K562 (cell line): ENCODE measurements around the gene SYNE1. TPM values are rescaled to one million over a fixed set of nuclear protein-coding genes. Genes with fewer than 3 reads are reported as not detected.

Experiments
- ATAC-seq: fragments of 200-7000 bp; cut with Tn5 transposase; 3 replicates; pipeline ENCODE4 v1.9.1; 2020; ENCODE audit warnings: moderate library complexity
- BruUV-seq: library from RNA; stranded (reverse); fragments of 400-500 nt; replicated peaks from 2 replicates; lab custom pipeline; 2021; lab: Mats Ljungman, UMichigan
- CTCF ChIA-PET: fragments of 300-600 bp; formaldehyde crosslinking; extraction: SDS; loops from one replicate; lab custom pipeline; 2021; ENCODE audit warnings: low intra/inter-chr PET ratio; lab: Yijun Ruan, JAX
- POLR2A ChIA-PET: fragments of 300-600, 350-650 bp; sonication (Branson Sonifier 250); formaldehyde crosslinking; extraction: SDS; loops from one replicate; lab custom pipeline; 2021; ENCODE audit warnings: antibody characterized with exemption, inconsistent platforms; lab: Yijun Ruan, JAX
- DNase-seq, 4 experiments: peaks; one replicate each; pipeline versions ENCODE4 v3.0.0 to v3.0.0-alpha.2; 2011 to 2018; ENCODE audit warnings: low spot score in 3 of 4, mixed read lengths in 3 of 4; ENCODE audit errors: extremely low read depth in 1 of 4
- FAIRE-seq: peaks from 2 replicates; lab custom pipeline; 2011; peaks lifted over from hg19 to GRCh38; lab: Jason Lieb, UNC
- H2AFZ ChIP-seq: 2 replicates; pipeline ENCODE4 v1.6.0; 2011; ENCODE audit warnings: low read depth, low read length, control low read depth, inconsistent platforms
- H3K27ac ChIP-seq: fragments of 200-600 bp; 3 replicates; pipeline ENCODE4 v1.8.0; 2011; ENCODE audit warnings: low read depth, mild to moderate bottlenecking, control low read depth, inconsistent platforms, low read length, moderate library complexity, mixed read lengths; ENCODE audit errors: extremely low read depth
- H3K27me3 ChIP-seq, 2 experiments: fragments of 300-600 bp in 1 of 2; 2 replicates in 1 of 2; 3 replicates in 1 of 2; pipeline versions ENCODE4 v1.6.0 to v1.8.0; 2011; ENCODE audit warnings: inconsistent platforms in 2 of 2, low read length in 2 of 2, mild to moderate bottlenecking in 1 of 2, mixed read lengths in 1 of 2, moderate library complexity in 1 of 2; ENCODE audit not compliant: control insufficient read depth in 2 of 2, insufficient read depth in 2 of 2
- H3K36me3 ChIP-seq: fragments of 300-600 bp; 3 replicates; pipeline ENCODE4 v1.8.0; 2011; ENCODE audit warnings: mild to moderate bottlenecking, low read length, inconsistent platforms; ENCODE audit not compliant: control insufficient read depth, insufficient read depth
- H3K4me1 ChIP-seq, 2 experiments: fragments of 200-600 bp in 1 of 2; replicated peaks in 1 of 2; 2 replicates in 1 of 2; 3 replicates in 1 of 2; pipeline versions ENCODE4 v1.5.1 to v1.8.0; 2011; ENCODE audit warnings: inconsistent platforms in 2 of 2, low read length in 2 of 2, mild to moderate bottlenecking in 1 of 2, mixed read lengths in 1 of 2, moderate library complexity in 1 of 2; ENCODE audit not compliant: control insufficient read depth in 2 of 2, insufficient read depth in 2 of 2
- H3K4me2 ChIP-seq: 2 replicates; pipeline ENCODE4 v1.6.1; 2011; ENCODE audit warnings: low read length, control low read depth, inconsistent platforms, mixed read lengths; ENCODE audit not compliant: insufficient read depth
- H3K4me3 ChIP-seq: fragments of 200-600 bp; sonication (generic), shearing (Covaris generic); 2 replicates; pipeline ENCODE4 v1.5.1; 2016; ENCODE audit warnings: control low read depth, inconsistent platforms
- H3K79me2 ChIP-seq: fragments of 200-600 bp; 3 replicates; pipeline ENCODE4 v1.8.0; 2011; ENCODE audit warnings: low read length, inconsistent platforms; ENCODE audit not compliant: control insufficient read depth, insufficient read depth
- H3K9ac ChIP-seq, 2 experiments: 2 replicates each; pipeline versions ENCODE4 v1.6.0 to v1.6.1; 2011; ENCODE audit warnings: low read depth in 2 of 2, low read length in 2 of 2, control low read depth in 1 of 2, inconsistent platforms in 1 of 2, mild to moderate bottlenecking in 1 of 2, mixed read lengths in 1 of 2; ENCODE audit not compliant: insufficient read depth in 1 of 2
- H3K9me1 ChIP-seq: one replicate; pipeline ENCODE4 v1.6.0; 2011; ENCODE audit warnings: inconsistent platforms, mild to moderate bottlenecking, low read length, moderate library complexity; ENCODE audit not compliant: control insufficient read depth, insufficient read depth
- H3K9me3 ChIP-seq: replicated peaks from 2 replicates; pipeline ENCODE4 v1.5.1; 2011; ENCODE audit warnings: low read depth, low read length, inconsistent platforms; ENCODE audit not compliant: control insufficient read depth, insufficient read depth
- H4K20me1 ChIP-seq: replicated peaks from 2 replicates; pipeline ENCODE4 v1.6.1; 2011; ENCODE audit warnings: low read length, inconsistent platforms, mixed read lengths; ENCODE audit not compliant: control insufficient read depth, insufficient read depth
- BCL6 ChIP-seq: fragments of 250-450 bp; sonication (Bioruptor Pico); IDR thresholded peaks from 2 replicates; pipeline ENCODE4 v1.4.0; 2020
- CBX5 ChIP-seq: IDR thresholded peaks from 2 replicates; pipeline ENCODE4 v1.6.1; 2014; ENCODE audit warnings: low read depth, borderline replicate concordance
- CUX1 ChIP-seq: fragments of 200-800 bp; sonication (Bioruptor generic); IDR thresholded peaks from 2 replicates; pipeline ENCODE4 v1.6.1; 2016; ENCODE audit warnings: missing genetic modification characterization, missing compliant biosample characterization
- DMBX1 ChIP-seq: fragments of 250-450 bp; sonication (Bioruptor Pico); IDR thresholded peaks from 2 replicates; pipeline ENCODE4 v1.8.0; 2022; ENCODE audit warnings: inconsistent platforms, mild to moderate bottlenecking, moderate library complexity, borderline replicate concordance
- GABPA ChIP-seq: fragments of 200-800 bp; sonication (Bioruptor generic); conservative IDR thresholded peaks from 2 replicates; pipeline ENCODE4 v1.6.1; 2016; ENCODE audit warnings: low read depth, missing genetic modification characterization, missing compliant biosample characterization
- KDM5B ChIP-seq: fragments of 200-600 bp; sonication (generic); IDR thresholded peaks from 2 replicates; pipeline ENCODE4 v1.6.1; 2012; ENCODE audit warnings: low read depth, mild to moderate bottlenecking, moderate library complexity, low read length, control low read depth, inconsistent platforms; ENCODE audit not compliant: insufficient replicate concordance
- MXI1 ChIP-seq: IDR thresholded peaks from 2 replicates; pipeline ENCODE4 v1.6.1; 2011; ENCODE audit warnings: low read depth, mild to moderate bottlenecking, improper control_type of control experiment, low read length
- NCOR1 ChIP-seq: fragments of 450-650 bp; IDR thresholded peaks from 2 replicates; pipeline ENCODE4 v1.6.1; 2016; ENCODE audit warnings: mild to moderate bottlenecking, moderate library complexity
- RB1 ChIP-seq: fragments of 450-650 bp; IDR thresholded peaks from 2 replicates; pipeline ENCODE4 v1.6.1; 2017; ENCODE audit warnings: low read depth, mild to moderate bottlenecking
- RBM17 ChIP-seq: fragments of 200-400 bp; formaldehyde crosslinking; IDR thresholded peaks from 2 replicates; pipeline ENCODE4 v1.6.1; 2017; ENCODE audit warnings: low read depth, mild to moderate bottlenecking, low read length, borderline replicate concordance
- SOX6 ChIP-seq: fragments of 450-650 bp; IDR thresholded peaks from 2 replicates; pipeline ENCODE4 v1.6.1; 2014; ENCODE audit warnings: mild to moderate bottlenecking
- SUPT5H ChIP-seq: fragments of 450-650 bp; IDR thresholded peaks from 2 replicates; pipeline ENCODE4 v1.6.1; 2016
- TFAP4 ChIP-seq: sonication (generic); formaldehyde crosslinking; IDR thresholded peaks from 2 replicates; pipeline ENCODE4 v1.8.0; 2022; ENCODE audit warnings: missing genetic modification reagents, mild to moderate bottlenecking, moderate library complexity, borderline replicate concordance
- TSHZ1 ChIP-seq: fragments of 250-450 bp; sonication (Bioruptor Pico); IDR thresholded peaks from 2 replicates; pipeline ENCODE4 v1.4.0; 2020; ENCODE audit warnings: mild to moderate bottlenecking, moderate library complexity
- ZNF324 ChIP-seq: fragments of 250-450 bp; sonication (Bioruptor Pico); IDR thresholded peaks from 2 replicates; pipeline ENCODE4 v1.4.0; 2020; ENCODE audit warnings: mild to moderate bottlenecking
- WGBS: fragments of 100-300 bp; shearing (Covaris generic); methylation state at CpG from one replicate; pipeline ENCODE4 v1.1.6; 2016; ENCODE audit warnings: low coverage, mixed read lengths; ENCODE audit not compliant: insufficient coverage; ENCODE audit errors: missing lambda C conversion rate; 5-methylcytosine and 5-hydroxymethylcytosine counted together
- in situ Hi-C: fragments of 300-500 bp; cut with MboI; formaldehyde crosslinking; loops from 4 replicates; pipeline ENCODE4 v1.15.0; 2018; ENCODE audit warnings: inconsistent platforms, mixed read lengths
- intact Hi-C: fragments of 100-400 bp; cut with micrococcal nuclease; formaldehyde crosslinking; loops from 2 replicates; pipeline ENCODE4 v1.14.2; 2022
- polyA plus RNA-seq, 8 experiments: library from polyadenylated mRNA; depleted of rRNA in 4 of 8; stranded (reverse) in 5 of 8; unstranded in 3 of 8; fragments of >200 nt; fragmentation: Nextera tagmentation in 2 of 8; fragmentation: Illumina TruSeq in 1 of 8; extraction: Ambion mirVana in 2 of 8; extraction: Trizol in 1 of 8; gene quantifications; 2 replicates each; pipeline versions ENCODE4 v1.2.1 to v1.2.3, GENCODE V29; 2011 to 2014; ENCODE audit warnings: inconsistent platforms in 1 of 8, missing spikeins in 1 of 8
- total RNA-seq, 7 experiments: library from RNA; depleted of rRNA in 6 of 7; stranded (reverse); fragments of >200 nt in 6 of 7; fragmentation: Illumina TruSeq in 2 of 7; extraction: Trizol in 2 of 7; gene quantifications; 2 replicates each; pipeline versions ENCODE4 v1.2.1 to v1.2.3, GENCODE V29; 2011 to 2021; ENCODE audit warnings: low replicate concordance in 1 of 7

Gene SYNE1
- total and polyA plus RNA-seq, 9 of the 15 experiments (the other 6 are each of a cell fraction or from before 2014, with no cell fraction given) = under 0.01 to 0.42 (median 0.08) TPM; not detected in 1

GRCh38 chr6:152265651-152266050, 371.5 kb downstream of the SYNE1 start:
- Histone ChIP-seq H3K27ac (no peak overlapping the region), H3K9me1 (no peaks in the 10 kb centered on the region), H4K20me1 (no peaks in the 10 kb centered on the region), H3K27me3 (no peaks in the 10 kb centered on the region), H3K4me3 (no peak overlapping the region), H3K36me3 (no peaks in the 10 kb centered on the region), H3K9ac (no peak overlapping the region), H3K4me1 (no peaks in the 10 kb centered on the region), H2AFZ (no peak overlapping the region), H3K79me2 (no peaks in the 10 kb centered on the region), H3K9me3 (no peaks in the 10 kb centered on the region), H3K4me2 (no peak overlapping the region)
- FAIRE-seq = no peak
- intact Hi-C loops (loop anchor here (5.0 to 10.0 kb wide), 3 partner anchors 143 to 841 kb away; no protein-coding TSS in a partner anchor), in situ Hi-C loops (no loop called here)
- no peak for DNase-seq
- no peak for TF ChIP-seq RBM17
- TF ChIP-seq CBX5 = no peak
- no peak for TF ChIP-seq DMBX1 (CRISPR knock-in tag)
- TF ChIP-seq TFAP4 (CRISPR knock-in tag) = no peak
- TF ChIP-seq SOX6 = no peak
- no peak for TF ChIP-seq BCL6 (CRISPR knock-in tag)
- no peak for TF ChIP-seq CUX1 (CRISPR knock-in tag)
- TF ChIP-seq NCOR1 = no peak
- no peak for TF ChIP-seq RB1
- no peak for TF ChIP-seq GABPA (tag)
- no peak for TF ChIP-seq MXI1
- no peak for TF ChIP-seq ZNF324 (CRISPR knock-in tag)
- no peak for TF ChIP-seq TSHZ1 (CRISPR knock-in tag)
- TF ChIP-seq KDM5B = no peak
- TF ChIP-seq SUPT5H = no peak
- BruUV-seq = no TSS peak
- no peak for ATAC-seq
- ChIA-PET CTCF (interaction anchor here (1.4 kb wide), 1 partner anchor 10 kb away, joined by 3 read pairs; no protein-coding TSS in a partner anchor), POLR2A (no interaction called here)
- 7% methylated on average over 2 of the region's 2 CpGs for WGBS
